Measurements from ENCODE around the gene LRRC2.
A peak's percentile ranks its signal among the peaks of the same experiment; 100 is the strongest.
"Not testable (repeated sequence)": the region's sequence is repeated elsewhere in the genome, so short reads cannot be mapped to it uniquely, and the experiment has no call there.

LRRC2 gene

DNA sequence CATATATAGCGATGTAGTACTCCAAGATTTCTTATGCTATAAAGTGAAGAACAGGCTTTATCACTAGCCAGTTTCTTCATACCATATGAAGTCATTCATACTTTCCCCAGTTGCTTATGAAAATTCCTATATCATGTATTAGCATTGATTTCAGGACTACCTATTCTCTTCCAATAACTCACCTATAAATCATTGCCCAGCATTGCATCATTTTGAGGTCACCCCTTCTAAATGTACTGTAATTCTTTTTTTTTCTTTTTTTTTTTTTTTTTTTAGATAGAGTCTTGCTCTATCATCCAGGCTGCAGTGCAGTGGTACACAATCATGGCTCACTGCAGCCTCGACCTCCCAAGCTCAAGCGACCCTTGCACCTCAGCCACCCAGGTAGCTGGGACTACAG, 41.3 kb downstream of the LRRC2 start:
- no peaks in the 10 kb centered on the region for H3K27me3 ChIP-seq (ENCODE audit: insufficient read depth, poor library complexity, severe bottlenecking)
- DNase-seq (ENCODE audit: low read depth in 1 of 2, low spot score in 1 of 2): no peak
- TF ChIP-seq POLR2AphosphoS5 (IDR thresholded peaks at IDR 0.05; ENCODE audit: low read depth) (no peak), SPI1 (IDR thresholded peaks at IDR 0.05; ENCODE audit: borderline replicate concordance, low read depth) (no peak), GABPA (IDR thresholded peaks at IDR 0.05; ENCODE audit: low read depth) (no peak), REST (IDR thresholded peaks at IDR 0.05; ENCODE audit: insufficient replicate concordance, low read depth) (no peak), CTCF (IDR thresholded peaks at IDR 0.05; ENCODE audit: insufficient read depth, low read length) (no peak)
- H3K4me3 ChIP-seq (replicated peaks; ENCODE audit: insufficient read depth, low read length): no peak overlapping the region
- no peak overlapping the region for H3K27ac ChIP-seq (replicated peaks)

- Histone ChIP-seq H3K4me3 (replicated peaks; ENCODE audit: insufficient read depth, low read length) (no peak overlapping the region), H3K27me3 (ENCODE audit: insufficient read depth, poor library complexity, severe bottlenecking) (no peaks in the 10 kb centered on the region)
Measured at GRCh38 chr3:46524008-46524407, 42.1 kb downstream of the LRRC2 start.

GRCh38 chr3:46523556-46523955, 42.5 kb downstream of the LRRC2 start:
- TF ChIP-seq REST (IDR thresholded peaks at IDR 0.05; ENCODE audit: insufficient replicate concordance, low read depth): no peak
- no peak for TF ChIP-seq CTCF (IDR thresholded peaks at IDR 0.05; ENCODE audit: insufficient read depth, low read length)
- TF ChIP-seq SPI1 (IDR thresholded peaks at IDR 0.05; ENCODE audit: borderline replicate concordance, low read depth): no peak
- TF ChIP-seq POLR2AphosphoS5 (IDR thresholded peaks at IDR 0.05; ENCODE audit: low read depth): no peak
- TF ChIP-seq GABPA (IDR thresholded peaks at IDR 0.05; ENCODE audit: low read depth): no peak
- no peak for DNase-seq (ENCODE audit: low read depth in 1 of 2, low spot score in 1 of 2)
- Histone ChIP-seq H3K27ac (replicated peaks) (no peak overlapping the region), H3K4me3 (replicated peaks; ENCODE audit: insufficient read depth, low read length) (no peak overlapping the region), H3K27me3 (ENCODE audit: insufficient read depth, poor library complexity, severe bottlenecking) (no peaks in the 10 kb centered on the region)

More at GRCh38 chr3:46524008-46524407, 42.1 kb downstream of the LRRC2 start:
- DNase-seq (ENCODE audit: low read depth in 1 of 2, low spot score in 1 of 2): no peak
- H3K27ac ChIP-seq (replicated peaks): no peak overlapping the region
- peak; percentile 70 for TF ChIP-seq REST (IDR thresholded peaks at IDR 0.05; ENCODE audit: insufficient replicate concordance, low read depth)
- TF ChIP-seq GABPA (IDR thresholded peaks at IDR 0.05; ENCODE audit: low read depth): no peak
- no peak for TF ChIP-seq SPI1 (IDR thresholded peaks at IDR 0.05; ENCODE audit: borderline replicate concordance, low read depth)
- no peak for TF ChIP-seq CTCF (IDR thresholded peaks at IDR 0.05; ENCODE audit: insufficient read depth, low read length)

- not testable (repeated sequence) for H3K27ac ChIP-seq (replicated peaks); H3K4me3 ChIP-seq (replicated peaks; ENCODE audit: insufficient read depth, low read length); DNase-seq (ENCODE audit: low read depth in 1 of 2, low spot score in 1 of 2); H3K27me3 ChIP-seq (ENCODE audit: insufficient read depth, poor library complexity, severe bottlenecking)
Measured at GRCh38 chr3:46522201-46522600, 43.9 kb downstream of the LRRC2 start.

Measured in HL-60 (cell line).